ENCODE data around the gene PRKCD.

DNA sequence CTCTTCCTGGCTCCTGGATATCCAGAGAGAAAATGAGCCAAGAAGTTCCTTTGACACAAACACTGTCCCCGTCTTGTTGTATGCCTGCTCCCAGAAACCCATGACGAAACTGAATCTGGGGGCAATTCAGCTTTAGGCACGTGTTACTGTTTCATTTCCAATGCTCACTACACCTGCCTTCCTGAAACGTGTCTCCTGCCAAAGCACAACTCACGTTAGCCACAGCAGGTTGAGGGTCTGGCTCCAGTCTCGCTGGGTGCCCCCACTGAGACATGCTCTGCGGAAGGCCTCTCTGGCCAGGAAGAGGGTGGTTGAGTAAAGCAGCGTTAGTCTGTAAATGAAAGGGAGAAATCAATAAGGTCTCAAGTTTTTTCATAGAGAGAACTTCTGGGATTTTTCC, 37.5 kb upstream of the PRKCD start:
- TF ChIP-seq TARDBP (IDR thresholded peaks at IDR 0.05) (no peak), SP1 (IDR thresholded peaks at IDR 0.05) (no peak)
